HT1080 (cell line): ENCODE measurements around the gene CASP2. TPM values are rescaled to one million over a fixed set of nuclear protein-coding genes. Genes with fewer than 3 reads are reported as not detected.
"Not testable (repeated sequence)": the region's sequence is repeated elsewhere in the genome, so short reads cannot be mapped to it uniquely, and the experiment has no call there.

ENCODE experiments used
- DNase-seq: peaks from one replicate; pipeline ENCODE4 v3.0.0-alpha.2; 2015; ENCODE audit warnings: low read depth
- total RNA-seq: library from RNA; depleted of rRNA; stranded (reverse); fragments of >200 nt; shearing (Covaris generic); gene quantifications from 2 replicates; pipeline ENCODE4 v1.2.3, GENCODE V29; 2014

Gene CASP2
- total RNA-seq, 1 experiment from 2014 or later, result 12.6 TPM

GRCh38 chr7:143263266-143264195, 24.6 kb upstream of the CASP2 start, which contains the start of gene GSTK1:
Gene GSTK1, plus strand, starts transcription at chr7:143263441. Its CDS starts 73 bp downstream, at chr7:143263514.
- DNase-seq, result peak; percentile 69

DNA sequence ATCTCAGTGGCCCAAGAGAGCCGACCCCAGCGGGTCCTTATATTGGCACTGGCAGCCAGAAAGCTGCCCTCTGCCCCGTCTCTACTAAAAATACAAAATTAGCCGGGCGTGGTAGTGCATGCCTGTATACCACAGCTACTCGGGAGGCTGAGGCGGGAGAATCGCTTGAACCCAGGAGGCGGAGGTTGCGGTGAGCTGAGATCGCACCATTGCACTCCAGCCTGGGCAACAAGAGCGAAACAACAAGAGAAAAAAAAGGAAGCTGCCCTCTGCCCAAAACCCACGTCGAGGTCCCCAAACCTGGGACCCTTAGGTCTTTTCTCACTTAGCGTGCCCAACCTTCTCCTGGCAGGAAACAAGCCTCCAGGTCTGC, 24.0 kb upstream of the CASP2 start:
- DNase-seq, result not testable (repeated sequence)

- DNase-seq, result no peak
These were observed 23.0 kb upstream of the CASP2 start for GRCh38 chr7:143265017-143265693.

DNA sequence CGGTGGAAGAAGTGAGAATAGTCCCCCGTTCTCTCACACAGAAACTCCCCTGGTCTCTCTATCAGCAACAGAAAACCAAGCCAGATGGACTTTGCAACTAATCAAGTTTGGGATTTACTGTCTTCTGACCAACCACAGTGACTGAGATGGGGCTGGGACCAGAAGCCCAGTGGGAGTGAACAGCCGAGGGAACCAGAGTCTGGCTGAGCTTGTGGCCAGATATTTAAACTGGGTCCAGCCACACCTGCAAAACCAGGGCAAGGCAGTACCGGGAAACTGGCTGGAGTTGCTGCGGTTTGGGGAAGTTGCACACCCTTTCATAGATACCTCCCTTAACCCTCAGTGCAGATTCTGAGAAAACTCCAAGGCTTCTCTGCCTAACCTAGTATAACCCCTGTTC, 18.9 kb upstream of the CASP2 start:
- no peak for DNase-seq

DNA sequence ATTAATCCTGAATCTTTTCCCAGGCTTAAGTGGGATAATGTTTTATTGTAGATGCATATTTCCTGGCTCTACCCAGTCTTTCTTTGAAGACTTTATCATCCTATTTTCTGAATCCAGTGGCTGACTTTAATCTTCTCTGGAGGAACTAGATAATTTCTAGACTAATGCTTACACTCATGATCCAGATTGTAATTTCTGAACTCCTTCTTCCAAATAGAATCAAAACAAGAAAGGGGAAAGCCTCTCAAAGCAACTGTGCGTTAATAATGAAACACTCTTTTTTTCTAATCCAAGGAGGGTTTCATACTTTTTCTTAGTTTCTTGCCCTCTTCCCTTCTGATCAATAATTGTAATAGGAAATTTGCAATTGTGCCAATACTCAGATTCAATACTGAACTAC, 16.9 kb upstream of the CASP2 start:
- no peak for DNase-seq

- DNase-seq, result no peak
These were observed 15.3 kb upstream of the CASP2 start for GRCh38 chr7:143272871-143273270.

DNA sequence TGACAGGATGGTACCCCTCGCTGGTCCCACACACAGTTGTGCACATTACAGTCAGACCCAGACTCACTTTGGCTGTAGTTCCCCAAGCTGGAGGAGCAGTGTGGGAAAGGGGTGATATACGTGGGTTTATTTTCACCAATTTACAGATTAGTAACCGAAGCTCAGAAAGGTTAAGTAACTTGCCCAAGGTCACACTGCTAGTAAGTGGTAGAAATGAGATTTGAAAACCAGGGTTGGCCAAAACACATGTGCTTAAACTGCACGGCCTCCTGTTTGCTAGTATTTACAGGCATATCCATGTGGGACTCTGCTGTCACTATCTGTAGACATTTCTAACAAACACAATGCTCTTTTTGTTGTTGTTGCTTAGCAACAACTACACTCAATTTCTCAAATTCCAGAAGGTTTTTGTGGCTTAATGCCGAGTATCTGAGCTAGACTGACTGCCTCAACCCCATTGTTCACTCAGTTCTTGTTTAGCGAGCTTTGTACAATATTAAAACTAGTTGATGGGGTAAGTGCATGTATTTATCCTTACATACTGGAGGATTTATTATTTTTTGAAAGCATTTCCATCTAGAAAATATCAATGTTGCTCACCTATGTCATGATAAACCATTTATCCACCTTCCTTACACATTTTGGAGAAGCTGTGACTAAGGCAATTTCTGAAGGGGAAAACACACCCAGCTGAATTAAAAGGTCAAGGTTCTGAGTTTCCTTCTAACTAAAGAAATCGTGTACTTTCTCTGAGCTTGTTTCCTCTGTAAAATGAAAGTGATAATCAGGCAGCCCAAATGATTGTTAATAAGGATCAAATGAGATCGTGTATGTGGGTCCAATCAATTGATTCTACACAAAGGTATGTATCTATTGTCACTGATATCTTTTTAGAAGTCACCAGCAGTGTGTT, 8.7 kb upstream of the CASP2 start:
- DNase-seq, result peak; percentile 73

DNA sequence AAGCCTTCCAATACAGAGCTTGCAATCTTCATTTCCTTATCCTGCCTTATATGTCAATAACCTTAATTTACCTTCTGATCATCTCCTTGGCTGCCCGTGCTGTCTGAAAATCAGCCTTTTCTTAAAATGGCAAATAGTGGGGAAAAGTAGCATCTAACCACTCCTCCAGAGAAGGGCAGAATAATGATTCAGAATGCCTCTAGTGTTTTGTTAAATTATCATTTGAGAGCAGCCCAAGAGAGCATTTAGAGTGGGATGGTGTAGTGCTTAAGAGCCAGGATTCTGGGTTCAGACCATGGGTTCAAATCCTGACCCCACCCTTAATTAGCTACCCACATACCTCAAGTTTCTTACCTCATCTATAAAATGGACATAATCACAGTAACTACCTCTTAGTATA, 8.0 kb upstream of the CASP2 start:
- DNase-seq, result no peak

- no peak for DNase-seq
These were observed 7.6 kb upstream of the CASP2 start for GRCh38 chr7:143280566-143280965.

DNA sequence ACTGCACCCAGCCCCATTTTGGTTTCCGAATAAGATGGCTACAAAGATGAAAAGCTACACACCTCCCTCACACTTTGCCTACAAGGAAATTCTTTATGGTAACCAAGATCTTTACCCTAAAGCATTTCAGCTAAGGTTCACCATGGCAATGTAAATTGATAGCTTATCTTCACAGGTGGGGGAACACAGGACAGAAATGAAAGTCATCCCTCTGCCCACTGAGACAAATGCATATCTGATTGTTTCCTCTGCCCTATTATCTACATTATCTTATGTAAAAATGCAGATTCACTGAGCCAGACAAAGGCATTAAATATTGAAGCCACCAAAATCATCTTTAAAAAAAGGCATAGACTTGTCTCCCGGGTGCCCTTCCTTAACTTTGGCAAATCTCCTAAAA, 6.6 kb upstream of the CASP2 start:
- DNase-seq, result no peak

- DNase-seq, result no peak
These were observed 6.0 kb upstream of the CASP2 start for GRCh38 chr7:143282124-143282523.

DNA sequence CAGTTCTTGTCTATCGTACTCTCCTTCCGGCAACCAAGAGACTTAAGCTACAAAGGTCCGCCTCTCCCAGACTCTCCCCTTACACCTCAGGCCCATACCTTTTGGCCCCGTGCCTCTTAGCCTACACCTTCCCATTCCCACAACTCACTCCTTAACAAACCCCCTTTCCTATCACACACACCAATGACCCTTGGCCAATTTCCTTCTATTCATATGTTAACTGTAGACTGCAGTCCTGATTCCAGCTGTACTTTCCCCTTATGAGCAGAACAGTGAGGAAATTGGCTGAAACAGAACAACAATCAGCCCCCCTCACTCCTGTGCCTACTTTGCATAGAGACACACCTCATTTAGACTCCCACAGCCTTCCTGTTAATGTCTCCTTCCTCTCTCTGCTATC, 4.8 kb upstream of the CASP2 start:
- DNase-seq, result no peak

GRCh38 chr7:143284591-143285469, 3.3 kb upstream of the CASP2 start, which contains the start of gene TMEM139:
Gene TMEM139, plus strand, starts transcription at chr7:143284958. Its CDS starts 1,000 bp downstream, at chr7:143285958.
- DNase-seq, result no peak

DNA sequence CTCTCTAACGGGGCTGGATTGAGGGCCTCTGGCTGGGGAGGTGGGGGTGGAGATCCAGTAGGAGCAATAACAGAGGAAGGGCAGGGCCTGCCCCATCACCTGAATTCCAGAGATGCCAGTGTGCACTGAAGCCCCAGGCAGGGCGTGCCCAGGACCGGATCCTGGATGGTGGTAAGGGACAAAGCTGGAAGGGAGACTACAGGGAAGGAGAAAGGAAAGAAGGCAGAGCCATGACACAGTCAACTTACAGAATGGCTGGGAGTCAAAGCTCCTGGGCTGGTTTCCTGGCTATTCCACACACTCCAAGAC, 2.7 kb upstream of the CASP2 start:
- DNase-seq, result no peak

GRCh38 chr7:143285806-143286521, 2.2 kb upstream of the CASP2 start:
- no peak for DNase-seq

DNA sequence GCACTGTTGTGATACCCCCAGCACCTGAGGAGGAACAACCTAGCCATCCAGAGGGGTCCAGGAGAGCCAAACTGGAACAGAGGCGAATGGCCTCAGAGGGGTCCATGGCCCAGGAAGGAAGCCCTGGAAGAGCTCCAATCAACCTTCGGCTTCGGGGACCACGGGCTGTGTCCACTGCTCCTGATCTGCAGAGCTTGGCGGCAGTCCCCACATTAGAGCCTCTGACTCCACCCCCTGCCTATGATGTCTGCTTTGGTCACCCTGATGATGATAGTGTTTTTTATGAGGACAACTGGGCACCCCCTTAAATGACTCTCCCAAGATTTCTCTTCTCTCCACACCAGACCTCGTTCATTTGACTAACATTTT, 1.6 kb upstream of the CASP2 start:
- DNase-seq, result no peak

DNA sequence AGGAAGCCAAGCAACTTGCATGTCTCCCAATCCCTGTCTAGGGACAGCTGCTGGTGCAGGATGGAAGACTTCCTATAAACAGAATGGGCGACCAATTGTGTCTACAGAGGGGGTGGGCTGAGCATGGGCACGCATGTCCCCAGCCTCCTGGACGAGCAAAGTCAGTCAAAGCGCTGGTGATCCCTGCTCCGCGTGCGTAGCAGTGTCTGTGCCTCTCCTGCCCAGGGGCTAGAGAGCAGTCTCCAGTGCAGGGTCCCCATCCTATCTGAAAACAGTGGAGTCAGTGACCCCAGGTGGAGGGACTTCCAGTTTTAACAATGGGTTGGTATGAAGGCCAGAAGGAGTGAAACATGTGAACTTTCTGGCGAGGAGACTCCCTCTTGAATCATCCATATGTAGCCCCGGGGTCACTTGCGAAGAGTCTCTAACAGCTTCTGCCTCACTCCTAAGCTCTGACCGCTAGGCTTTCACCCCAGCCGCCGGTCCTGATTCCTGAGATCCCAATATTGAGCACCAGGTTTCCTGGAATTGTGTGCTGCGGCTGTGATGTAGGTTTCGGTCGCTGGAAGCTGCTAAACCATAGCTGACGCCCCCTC, 714 bp upstream of the CASP2 start:
- DNase-seq, result no peak

GRCh38 chr7:143288836-143289235, 685 bp downstream of the CASP2 start:
- DNase-seq, result no peak

DNA sequence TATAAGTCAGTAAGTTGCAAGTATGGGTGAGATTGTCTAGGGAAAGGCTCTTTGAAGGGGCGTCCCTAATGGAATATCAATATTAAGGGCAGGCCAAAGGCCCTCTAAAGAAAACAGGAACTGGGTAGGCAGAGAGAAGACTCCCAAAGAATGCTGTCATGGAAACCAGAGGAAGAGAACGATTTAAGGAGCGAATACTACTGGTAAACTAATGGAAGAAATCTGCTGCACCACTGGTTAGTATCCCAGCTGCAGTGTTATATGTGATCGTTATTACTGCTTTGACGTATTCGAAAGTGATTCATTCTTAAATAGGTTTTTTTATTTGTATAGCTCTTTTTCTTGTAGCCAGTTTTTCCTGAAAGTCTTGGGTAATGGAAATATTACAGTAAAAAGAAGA, 1.3 kb downstream of the CASP2 start:
- no peak for DNase-seq

DNA sequence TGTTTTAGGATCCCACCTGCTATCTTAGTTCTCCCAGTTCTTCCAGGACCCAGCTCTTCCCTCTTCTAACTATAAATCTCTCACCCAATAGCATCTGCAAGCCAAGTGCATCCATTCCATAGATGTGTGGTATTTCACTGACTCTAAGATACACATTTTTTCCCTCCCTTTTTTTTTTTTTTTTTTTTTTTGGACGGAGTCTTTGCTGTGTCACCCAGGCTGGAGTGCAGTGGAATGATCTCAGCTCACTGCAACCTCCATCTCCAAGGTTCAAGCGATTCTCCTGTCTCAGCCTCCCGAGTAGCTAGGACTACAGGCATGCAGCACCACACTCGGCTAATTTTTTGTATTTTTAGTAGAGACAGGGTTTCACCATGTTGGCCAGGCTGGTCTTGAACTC, 1.7 kb downstream of the CASP2 start:
- DNase-seq, result not testable (repeated sequence)
